GM21723 (cell line): ENCODE data around the gene TTC6.

Experiments
- ATAC-seq: cut with Tn5 transposase; IDR thresholded peaks from one replicate; pipeline ENCODE4 v1.9.1; 2021; ENCODE audit warnings: mild to moderate bottlenecking, moderate library complexity; ENCODE audit not compliant: unreplicated experiment

TTC6 gene

DNA sequence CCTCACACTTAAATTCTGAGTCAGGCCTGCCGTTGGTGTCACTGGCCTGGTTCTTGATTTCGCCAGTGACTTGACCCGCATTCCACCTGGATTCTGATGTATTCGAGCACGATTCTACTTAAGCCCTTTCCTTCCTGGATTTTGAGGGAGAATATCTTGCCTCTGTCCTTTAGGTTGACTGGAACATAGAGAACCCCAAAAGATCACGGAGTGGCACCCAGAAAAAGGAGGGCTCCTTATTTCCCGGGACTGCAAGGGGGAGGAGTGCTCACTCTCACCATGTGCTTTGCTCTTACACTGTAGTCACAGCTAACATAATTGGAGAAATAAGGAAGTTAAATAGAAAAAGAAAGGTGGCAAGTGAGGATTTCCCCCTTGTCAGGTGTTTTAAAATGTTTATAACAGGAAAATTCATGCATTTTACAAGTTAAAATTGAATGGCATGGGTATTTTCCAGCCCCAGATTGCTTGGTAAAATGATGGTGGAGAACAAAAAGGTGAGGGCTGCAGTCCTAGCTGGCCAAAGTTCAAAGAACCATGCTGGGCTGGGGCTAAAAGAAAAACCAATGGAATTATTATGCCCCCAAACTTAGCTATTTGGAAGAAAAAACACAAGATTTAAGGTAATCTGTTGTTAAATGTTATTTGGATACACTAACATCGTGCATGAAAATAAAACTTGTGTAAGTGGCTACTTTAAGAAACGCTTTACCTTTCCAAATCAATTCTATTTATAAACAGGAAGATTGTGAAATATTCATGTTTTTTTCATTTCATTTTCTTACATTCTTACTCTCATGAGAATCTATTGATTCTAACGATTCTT lies 9.2 kb upstream of the TTC6 start:
- no peak for ATAC-seq

GRCh38 chr14:37586797-37587130 lies 8.7 kb upstream of the TTC6 start:
- ATAC-seq, result no peak

DNA sequence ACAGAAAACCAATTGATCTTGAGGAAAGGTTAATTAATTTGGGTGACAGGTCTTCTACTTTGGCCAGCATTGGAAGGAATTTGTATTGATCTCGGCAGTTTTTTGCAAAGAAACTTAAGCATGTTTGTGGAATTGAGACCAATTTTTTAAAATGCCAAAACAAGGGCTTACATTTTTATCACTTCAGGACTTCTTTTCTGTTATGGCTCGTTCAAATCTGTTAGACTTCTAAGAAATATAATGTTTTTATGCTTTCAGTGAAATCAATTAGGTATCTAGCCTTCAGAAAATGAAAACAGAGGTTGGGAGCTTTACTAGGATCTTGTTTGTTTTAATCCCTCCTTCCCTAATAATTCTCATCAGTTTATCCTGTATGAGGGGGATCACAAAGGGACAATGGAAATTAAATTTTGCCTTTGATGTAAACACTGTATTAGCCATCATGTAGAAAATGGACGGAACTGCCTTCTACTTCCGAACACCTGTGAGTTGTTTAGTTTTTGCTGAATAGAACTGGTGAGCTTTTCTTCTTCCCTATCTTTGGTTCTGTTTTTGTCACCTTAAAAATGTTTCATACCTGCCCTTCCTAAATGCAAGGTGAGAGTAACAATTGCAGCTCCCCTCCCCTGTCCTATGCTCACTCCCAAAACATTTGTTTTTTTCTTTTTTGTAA lies 8.2 kb upstream of the TTC6 start:
- ATAC-seq, result no peak

- ATAC-seq, result no peak
Observed at GRCh38 chr14:37587881-37588666, 7.4 kb upstream of the TTC6 start.

- no peak for ATAC-seq
Observed at GRCh38 chr14:37588667-37588955, 6.8 kb upstream of the TTC6 start.

DNA sequence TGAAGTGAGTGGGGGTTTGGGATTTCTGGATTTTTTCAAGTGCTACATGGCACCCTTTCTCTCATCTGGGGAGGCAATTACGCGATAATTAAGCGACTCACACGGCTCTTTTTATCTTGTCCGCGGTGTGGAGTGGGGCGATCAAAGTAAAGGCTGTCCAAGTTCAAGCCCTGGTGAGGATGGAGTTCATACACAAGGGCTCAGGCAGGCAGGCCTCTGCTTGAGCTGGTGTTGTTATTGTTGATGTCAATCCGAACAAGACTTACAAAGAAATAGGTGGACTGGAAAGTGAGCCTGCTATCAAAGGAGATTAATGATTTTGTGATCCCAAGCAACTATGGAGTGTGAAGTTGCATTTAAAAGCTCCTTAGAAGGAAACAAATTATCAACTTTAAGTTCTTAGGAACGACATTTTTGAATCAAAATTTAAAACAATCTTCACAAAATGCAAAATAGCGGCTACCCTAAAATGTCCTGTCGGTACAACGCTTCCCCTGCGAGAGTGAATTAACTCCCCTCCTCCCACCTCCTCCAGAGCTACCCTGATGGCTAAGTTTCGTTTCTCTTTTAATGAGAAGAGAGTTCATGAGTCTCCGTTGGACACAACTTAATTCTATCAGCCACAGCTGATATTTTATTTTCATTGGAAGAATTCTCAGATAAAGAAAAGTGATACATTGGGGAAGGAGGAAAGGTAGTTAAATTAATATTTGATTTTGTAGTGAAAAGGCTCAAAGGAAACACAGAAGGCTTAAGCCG lies 6.3 kb upstream of the TTC6 start:
- no peak for ATAC-seq

DNA sequence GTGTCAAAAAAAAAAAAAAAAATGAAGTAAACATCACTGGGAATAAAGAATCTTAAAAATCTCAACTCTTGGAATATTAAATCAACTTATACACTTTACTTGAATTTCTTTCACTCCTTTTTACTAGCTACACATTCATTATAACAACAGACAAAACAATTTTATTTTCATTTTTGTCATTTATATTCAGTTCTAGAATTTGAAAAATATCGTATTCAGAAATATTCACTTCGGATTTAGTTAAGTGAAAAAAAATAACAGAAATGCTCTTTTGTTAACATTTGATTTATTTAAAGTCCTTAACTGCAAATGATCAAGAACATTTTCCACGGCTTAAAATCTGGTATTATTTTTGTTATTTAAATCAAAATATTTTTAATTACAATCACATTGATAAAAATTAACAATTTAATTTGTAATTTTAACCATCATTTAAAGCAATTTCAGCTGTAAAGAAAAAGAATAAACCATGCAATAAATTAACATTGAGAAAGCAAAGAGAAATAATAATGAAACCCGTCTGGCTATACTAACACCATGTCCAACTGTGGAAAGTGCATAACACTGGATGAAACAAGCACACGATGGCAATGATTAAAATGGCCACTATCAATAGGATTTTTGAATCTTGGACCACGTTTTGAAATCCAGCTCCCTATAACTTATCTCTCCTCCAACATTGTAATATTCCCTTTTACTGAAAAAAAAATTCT lies 5.6 kb upstream of the TTC6 start:
- ATAC-seq, result no peak

DNA sequence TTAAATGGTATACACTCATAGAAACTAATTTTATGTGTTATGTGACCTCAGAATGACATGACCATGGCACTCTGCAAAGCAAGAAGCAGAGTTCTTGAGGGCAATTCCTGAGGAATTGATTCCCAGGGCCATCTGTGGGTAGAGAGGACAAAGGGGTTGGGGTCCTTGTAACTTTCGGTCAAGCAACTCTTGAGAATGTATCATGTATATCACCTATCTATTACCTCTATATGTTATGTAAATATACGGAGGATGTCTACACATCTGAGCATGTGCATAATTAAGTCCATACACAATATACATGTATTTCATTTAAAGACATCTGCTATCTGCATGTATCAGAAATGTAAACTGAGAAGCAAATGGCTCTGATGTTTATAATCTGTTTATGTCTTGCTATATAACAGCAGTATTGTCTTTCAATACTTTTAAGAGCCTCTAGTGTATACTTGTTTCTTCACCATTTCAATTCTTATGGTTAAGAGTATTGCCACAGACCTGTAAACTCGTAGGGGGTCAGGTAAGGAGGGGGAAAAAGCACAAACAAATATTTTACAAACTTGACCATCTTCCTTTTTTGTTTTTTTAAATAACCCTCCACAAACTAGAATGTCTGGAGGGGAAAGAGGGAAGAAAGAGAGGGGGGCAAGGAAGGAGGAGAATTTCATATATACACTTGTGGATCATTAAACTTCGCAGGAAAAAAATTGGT lies 4.8 kb upstream of the TTC6 start:
- ATAC-seq, result no peak

DNA sequence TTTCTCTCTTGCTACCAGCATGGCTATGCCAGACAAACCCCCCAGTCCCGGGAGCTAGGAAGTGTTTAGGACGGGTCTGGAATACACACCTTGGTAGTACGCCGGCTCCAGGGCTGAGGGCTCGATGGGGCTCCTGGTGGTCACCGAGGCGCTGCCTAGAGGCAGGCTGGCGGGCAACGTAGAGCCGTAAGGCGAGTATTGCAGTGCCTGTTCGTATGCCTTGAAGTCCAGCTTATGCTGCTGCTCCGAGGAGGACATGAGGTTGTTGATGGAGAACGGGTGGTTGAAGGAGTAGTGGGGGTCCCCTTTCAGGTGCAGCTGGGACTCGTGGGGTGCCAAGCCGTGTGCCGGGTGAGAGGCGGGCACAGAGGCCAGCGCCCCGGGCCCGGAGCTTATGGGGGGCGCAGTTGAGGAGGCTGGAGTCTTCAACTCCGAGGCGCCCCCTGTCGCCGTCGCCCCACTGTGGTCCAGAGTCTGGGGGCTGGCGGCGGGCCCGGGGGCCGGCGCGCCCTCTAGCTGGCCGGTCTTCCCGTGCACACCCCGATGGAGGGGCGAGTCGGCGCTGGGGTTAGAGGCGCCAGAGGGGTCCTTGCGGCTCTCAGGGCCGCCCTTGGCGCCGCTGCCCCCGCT lies 4.0 kb upstream of the TTC6 start:
- ATAC-seq, result no peak

- no peak for ATAC-seq
Observed at GRCh38 chr14:37591941-37592481, 3.4 kb upstream of the TTC6 start.

DNA sequence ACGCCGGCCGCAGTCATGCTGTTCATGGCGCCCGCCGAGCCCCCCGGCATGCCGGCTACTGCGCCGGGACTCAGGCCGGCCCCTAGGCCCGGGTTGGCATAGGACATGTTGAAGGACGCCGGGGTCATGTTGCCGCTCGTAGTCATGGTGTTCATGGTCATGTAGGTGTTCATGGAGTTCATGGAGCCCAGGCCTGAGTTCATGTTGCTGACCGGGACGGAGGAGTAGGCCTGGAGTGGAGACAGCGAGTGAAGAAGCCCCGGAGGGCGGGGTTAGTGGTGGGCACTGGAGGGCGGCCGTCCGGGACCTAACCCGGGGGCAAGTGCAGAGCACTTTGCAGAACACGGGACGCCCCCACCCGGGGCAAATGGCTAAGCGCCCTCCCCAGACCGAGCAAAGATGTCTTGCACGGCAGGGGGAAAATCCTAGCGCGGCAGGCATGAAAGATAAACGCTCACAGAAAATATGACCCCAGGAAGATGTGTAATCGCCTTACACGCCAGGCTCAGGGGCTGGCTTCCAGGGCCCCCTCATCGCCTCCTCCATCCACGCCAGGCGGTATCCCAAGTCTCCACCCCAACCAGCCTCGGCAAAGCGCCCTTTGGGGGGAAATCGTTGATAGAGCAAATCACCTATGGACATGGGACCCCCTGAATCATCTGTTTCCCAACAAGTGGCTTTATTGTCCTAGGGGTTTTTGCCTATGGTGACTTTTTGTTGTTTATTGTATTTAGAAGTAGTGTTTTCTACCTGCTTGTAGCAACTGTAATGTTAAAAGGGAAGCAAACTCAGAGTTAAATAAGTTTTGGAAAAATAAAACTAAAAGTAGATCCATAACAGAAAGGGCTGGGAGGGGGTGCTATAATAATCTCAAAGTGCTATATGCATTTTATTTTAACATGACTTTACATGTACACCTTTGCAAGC lies 2.7 kb upstream of the TTC6 start:
- ATAC-seq, result no peak

DNA sequence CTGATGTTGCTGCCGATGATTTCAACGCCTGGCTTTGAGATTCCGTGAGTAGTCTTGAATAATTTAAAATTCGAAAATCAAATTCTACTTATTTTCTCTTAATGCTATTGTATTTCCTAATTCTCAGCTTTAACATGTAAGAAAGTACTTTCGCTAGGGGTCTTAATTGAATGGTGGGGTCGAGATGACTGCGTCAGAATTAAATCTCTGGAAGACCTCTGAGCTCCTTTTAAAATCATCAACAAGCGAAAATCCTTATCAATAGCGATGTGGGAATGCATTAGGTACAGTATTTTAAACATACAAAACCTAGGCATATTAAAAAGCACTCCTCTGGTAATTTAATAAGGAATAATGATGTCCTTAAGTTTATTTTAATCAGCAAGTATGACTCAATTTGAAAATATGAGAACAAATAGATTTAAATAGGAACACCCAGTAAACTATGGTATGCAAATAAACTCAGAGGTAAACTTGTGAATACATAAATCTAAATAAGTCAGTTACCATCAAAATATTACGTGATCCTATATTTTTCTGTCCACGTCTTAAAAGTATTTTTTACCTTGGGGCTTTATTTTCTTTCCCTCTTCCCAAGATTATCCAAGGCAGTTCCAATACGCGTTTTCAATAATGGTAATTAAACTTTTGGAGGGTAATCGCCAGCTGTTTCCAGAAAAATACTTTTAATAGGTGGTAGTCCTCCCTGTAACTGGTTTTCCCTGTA lies 1.8 kb upstream of the TTC6 start:
- ATAC-seq, result no peak

DNA sequence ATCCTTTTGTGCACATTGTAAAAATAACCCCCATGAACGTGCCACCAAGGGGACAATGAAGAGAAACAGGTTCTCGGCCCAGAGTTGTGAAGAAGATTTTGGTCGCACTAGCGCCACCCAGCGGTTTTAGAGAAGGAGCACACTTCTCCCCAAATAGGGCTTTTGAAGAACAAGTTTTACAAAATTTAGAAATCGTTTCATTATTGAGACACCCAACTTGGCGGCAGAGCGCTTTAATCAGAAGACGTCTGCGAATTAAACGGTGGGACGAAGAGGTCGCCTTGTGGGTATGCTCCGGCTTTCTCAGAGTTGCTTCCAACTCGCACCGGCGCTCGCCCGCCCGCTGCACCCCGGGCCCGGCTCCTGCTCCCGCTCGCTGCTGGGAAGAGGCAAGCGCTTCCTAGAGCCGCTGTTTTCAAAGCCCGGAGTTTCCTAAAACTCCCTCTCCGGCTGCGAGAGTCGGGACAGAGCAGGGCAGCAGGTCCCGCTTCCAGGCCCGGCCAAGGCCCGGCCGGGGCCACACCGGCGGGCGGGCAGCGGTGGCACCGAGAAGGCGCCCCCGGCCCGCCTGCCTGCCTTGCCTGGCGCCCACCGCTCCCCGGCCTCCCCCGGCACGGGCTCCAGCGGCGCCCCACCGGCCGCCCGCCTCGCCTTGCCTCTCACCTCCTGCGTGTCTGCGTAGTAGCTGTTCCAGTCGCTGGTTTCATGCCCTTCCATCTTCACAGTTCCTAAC lies 1.0 kb upstream of the TTC6 start:
- no peak for ATAC-seq

DNA sequence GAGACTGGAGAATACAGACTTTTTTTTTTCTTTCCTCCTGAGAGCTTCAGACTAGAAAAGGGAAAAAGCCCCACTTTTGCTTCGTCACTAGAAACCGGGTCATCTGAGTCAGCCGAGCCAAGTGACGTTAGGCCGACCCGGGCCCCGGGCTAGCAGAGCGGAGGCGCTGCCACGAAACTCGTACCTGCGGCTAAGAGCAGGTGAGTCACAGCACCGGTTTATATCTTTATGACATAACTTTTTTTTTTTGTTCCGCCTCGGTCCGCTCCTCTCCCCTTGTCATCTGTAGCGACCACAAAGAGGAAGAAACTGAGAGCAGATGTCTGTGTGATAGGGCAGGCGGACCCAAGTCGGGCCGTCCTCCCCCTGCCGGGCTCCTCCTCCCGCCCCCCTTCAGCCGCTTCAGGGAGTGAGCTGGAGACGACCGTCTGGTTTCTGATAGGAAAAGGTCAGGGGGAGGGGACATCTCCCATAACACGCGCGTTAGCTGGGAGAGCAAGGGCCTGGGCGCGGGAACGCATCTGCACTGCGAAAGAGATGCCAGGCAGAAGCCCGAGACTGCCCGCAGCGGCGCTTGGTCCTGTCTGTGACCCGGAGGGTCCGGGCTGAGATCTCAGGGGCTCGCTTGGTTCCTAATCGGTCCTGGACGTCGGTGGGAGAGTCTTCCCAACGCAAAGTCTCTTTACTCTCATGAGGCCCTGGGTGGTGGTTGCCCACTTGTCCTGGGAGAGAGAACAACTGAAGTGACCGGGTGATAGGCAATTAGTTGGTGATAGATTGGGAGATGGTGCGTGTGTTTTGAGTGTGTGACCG lies 586 bp downstream of the TTC6 start:
- no peak for ATAC-seq

DNA sequence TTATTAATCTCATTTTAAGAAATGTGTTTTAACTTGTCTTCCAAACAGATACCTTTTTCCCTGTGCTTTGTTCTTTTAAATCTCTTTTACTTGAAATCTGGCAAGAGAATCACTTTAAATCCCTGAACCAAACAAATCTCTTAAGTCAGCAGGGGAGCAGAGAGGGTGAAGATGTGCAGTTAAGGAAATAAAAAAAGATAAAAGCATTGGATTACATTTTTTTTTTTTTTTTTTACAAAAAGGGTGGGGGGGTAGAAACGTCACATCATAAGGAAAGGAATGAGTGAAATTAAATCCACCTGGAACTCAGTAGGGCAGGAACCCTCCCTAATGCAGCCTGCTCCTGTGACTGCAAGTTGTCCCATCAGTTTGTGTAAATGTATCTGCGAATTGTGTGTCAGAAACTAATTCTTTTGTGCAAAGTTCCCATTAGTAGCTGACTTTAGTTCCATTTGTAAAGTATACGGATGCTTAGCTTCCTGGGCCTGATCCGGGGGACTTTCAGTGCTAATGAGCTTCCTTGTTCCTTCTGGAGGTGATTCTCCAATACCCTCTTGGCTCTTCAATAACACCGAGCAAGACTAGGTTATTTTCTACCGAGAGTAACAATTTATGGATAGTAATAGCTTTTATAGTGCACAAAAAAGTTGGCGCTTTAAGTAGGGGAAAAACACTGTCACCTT lies 1.5 kb downstream of the TTC6 start:
- no peak for ATAC-seq

GRCh38 chr14:37597538-37597913 lies 2.1 kb downstream of the TTC6 start:
- no peak for ATAC-seq
